ENCODE measurements around the gene WDR27.

The WDR27 gene

GRCh38 chr6:169591616-169592015 is 110.2 kb downstream of the WDR27 start:
- no peak for DNase-seq

- no peak for DNase-seq
Measured at GRCh38 chr6:169590376-169590939, 111.4 kb downstream of the WDR27 start.

- DNase-seq: no peak
Measured at GRCh38 chr6:169589699-169590257, 112.1 kb downstream of the WDR27 start.

GRCh38 chr6:169589293-169589692 is 112.5 kb downstream of the WDR27 start:
- DNase-seq: no peak

GRCh38 chr6:169587975-169588374 is 113.9 kb downstream of the WDR27 start:
- no peak for DNase-seq

- DNase-seq: no peak
Measured at GRCh38 chr6:169583886-169584541, 117.8 kb downstream of the WDR27 start.

- no peak for DNase-seq
Measured at GRCh38 chr6:169579407-169580111, 122.3 kb downstream of the WDR27 start.

GRCh38 chr6:169577974-169578373 is 123.9 kb downstream of the WDR27 start:
- no peak for DNase-seq

- no peak for DNase-seq
Measured at GRCh38 chr6:169577236-169577635, 124.6 kb downstream of the WDR27 start.

GRCh38 chr6:169575821-169576220 is 126.0 kb downstream of the WDR27 start:
- no peak for DNase-seq

- no peak for DNase-seq
Measured at GRCh38 chr6:169575365-169575764, 126.5 kb downstream of the WDR27 start.

- DNase-seq: no peak
Measured at GRCh38 chr6:169574420-169574819, 127.4 kb downstream of the WDR27 start.

GRCh38 chr6:169573883-169574282 is 127.9 kb downstream of the WDR27 start:
- DNase-seq: no peak

GRCh38 chr6:169571123-169571962 is 130.5 kb downstream of the WDR27 start:
- DNase-seq: no peak

- DNase-seq: no peak
Measured at GRCh38 chr6:169568314-169569087, 133.3 kb downstream of the WDR27 start.

- no peak for DNase-seq
Measured at GRCh38 chr6:169567819-169568218, 134.0 kb downstream of the WDR27 start.

- no peak for DNase-seq
Measured at GRCh38 chr6:169566961-169567750, 134.7 kb downstream of the WDR27 start.

GRCh38 chr6:169566319-169566718 is 135.5 kb downstream of the WDR27 start:
- no peak for DNase-seq

- DNase-seq: no peak
Measured at GRCh38 chr6:169564453-169565240, 137.2 kb downstream of the WDR27 start.

GRCh38 chr6:169561665-169562064 is 140.2 kb downstream of the WDR27 start:
- DNase-seq: no peak
